HG03045 (cell line): ENCODE data around the gene FKBP2.
A peak's percentile ranks its signal among the peaks of the same experiment; 100 is the strongest.

ENCODE experiments used
- ATAC-seq: cut with Tn5 transposase; IDR thresholded peaks from one replicate; pipeline ENCODE4 v1.9.1; 2021; ENCODE audit warnings: mild to moderate bottlenecking, moderate library complexity; ENCODE audit not compliant: unreplicated experiment

Gene FKBP2

GRCh38 chr11:64232182-64232966 lies 8.5 kb upstream of the FKBP2 start:
- no peak for ATAC-seq

GRCh38 chr11:64232967-64233315 lies 8.0 kb upstream of the FKBP2 start:
- ATAC-seq, result no peak

- ATAC-seq, result peak; percentile 41
Measured at GRCh38 chr11:64233913-64234586, 6.8 kb upstream of the FKBP2 start, which contains the start of gene VEGFB. Gene VEGFB (plus strand): TSS chr11:64234584. CDS start chr11:64234834, 250 bp downstream.

GRCh38 chr11:64234647-64235379 lies 6.1 kb upstream of the FKBP2 start:
- ATAC-seq, result peak; percentile 19

- ATAC-seq, result no peak
Measured at GRCh38 chr11:64235437-64236161, 5.3 kb upstream of the FKBP2 start.

- no peak for ATAC-seq
Measured at GRCh38 chr11:64237484-64237951, 3.4 kb upstream of the FKBP2 start.

- no peak for ATAC-seq
Measured at GRCh38 chr11:64238076-64238475, 2.8 kb upstream of the FKBP2 start.

- ATAC-seq, result no peak
Measured at GRCh38 chr11:64238999-64239398, 1.9 kb upstream of the FKBP2 start.

GRCh38 chr11:64239662-64240434 lies 1.0 kb upstream of the FKBP2 start:
- no peak for ATAC-seq

- ATAC-seq, result peak; percentile 64
Measured at GRCh38 chr11:64241241-64241490, 271 bp downstream of the FKBP2 start.

GRCh38 chr11:64241491-64242374 lies 838 bp downstream of the FKBP2 start:
- ATAC-seq, result peak; percentile 2

- ATAC-seq, result no peak
Measured at GRCh38 chr11:64243236-64243854, 2.5 kb downstream of the FKBP2 start.

- ATAC-seq, result no peak
Measured at GRCh38 chr11:64244107-64244506, 3.2 kb downstream of the FKBP2 start.

GRCh38 chr11:64244966-64245365 lies 4.1 kb downstream of the FKBP2 start:
- ATAC-seq, result no peak

- ATAC-seq, result no peak
Measured at GRCh38 chr11:64245401-64245796, 4.5 kb downstream of the FKBP2 start.

GRCh38 chr11:64245797-64246620 lies 5.1 kb downstream of the FKBP2 start:
- no peak for ATAC-seq

GRCh38 chr11:64246621-64246870 lies 5.7 kb downstream of the FKBP2 start:
- ATAC-seq, result peak; percentile 12
